B cell (primary cell): ENCODE results near the gene TRIO.

Experiments
- EZH2 ChIP-seq: IDR thresholded peaks from 2 replicates; pipeline ENCODE4 v1.6.1; 2012; ENCODE audit warnings: borderline replicate concordance, low read depth, mild to moderate bottlenecking, moderate library complexity, low read length; ENCODE audit not compliant: insufficient read depth, poor library complexity, severe bottlenecking
- TF ChIP-seq, protein P1 (sequence below): fragments of 200-600 bp; IDR thresholded peaks from one replicate; pipeline ENCODE4 v1.8.0; 2022; ENCODE audit warnings: antibody characterized with exemption, mild to moderate bottlenecking

GRCh38 chr5:14107536-14107935 is 35.6 kb upstream of the TRIO start:
- no peak for TF ChIP-seq EZH2
- TF ChIP-seq, protein P1, sequence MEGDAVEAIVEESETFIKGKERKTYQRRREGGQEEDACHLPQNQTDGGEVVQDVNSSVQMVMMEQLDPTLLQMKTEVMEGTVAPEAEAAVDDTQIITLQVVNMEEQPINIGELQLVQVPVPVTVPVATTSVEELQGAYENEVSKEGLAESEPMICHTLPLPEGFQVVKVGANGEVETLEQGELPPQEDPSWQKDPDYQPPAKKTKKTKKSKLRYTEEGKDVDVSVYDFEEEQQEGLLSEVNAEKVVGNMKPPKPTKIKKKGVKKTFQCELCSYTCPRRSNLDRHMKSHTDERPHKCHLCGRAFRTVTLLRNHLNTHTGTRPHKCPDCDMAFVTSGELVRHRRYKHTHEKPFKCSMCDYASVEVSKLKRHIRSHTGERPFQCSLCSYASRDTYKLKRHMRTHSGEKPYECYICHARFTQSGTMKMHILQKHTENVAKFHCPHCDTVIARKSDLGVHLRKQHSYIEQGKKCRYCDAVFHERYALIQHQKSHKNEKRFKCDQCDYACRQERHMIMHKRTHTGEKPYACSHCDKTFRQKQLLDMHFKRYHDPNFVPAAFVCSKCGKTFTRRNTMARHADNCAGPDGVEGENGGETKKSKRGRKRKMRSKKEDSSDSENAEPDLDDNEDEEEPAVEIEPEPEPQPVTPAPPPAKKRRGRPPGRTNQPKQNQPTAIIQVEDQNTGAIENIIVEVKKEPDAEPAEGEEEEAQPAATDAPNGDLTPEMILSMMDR = no peak
